Esophagus muscularis mucosa (tissue), 4 donors: ENCODE data around the gene C10orf71. TPM values are rescaled to one million over a fixed set of nuclear protein-coding genes. Genes with fewer than 3 reads are reported as not detected.
A peak's percentile ranks its signal among the peaks of the same experiment; 100 is the strongest.

Experiments
- DNase-seq: peaks from one replicate; pipeline ENCODE4 v3.0.0-alpha.2; 2017; ENCODE audit errors: extremely low spot score
- H3K27ac ChIP-seq, 4 donors: fragments of 200-600 bp; sonication (generic); replicated peaks in 1 of 4; 1 replicate in 3 of 4; 2 replicates in 1 of 4; pipeline ENCODE4 v1.5.1; 2016 to 2019; ENCODE audit warnings: mild to moderate bottlenecking in 1 of 4
- H3K27me3 ChIP-seq, 4 donors: fragments of 200-600 bp; sonication (generic); one replicate each; pipeline versions ENCODE4 v1.5.1 to v1.6.0; 2016 to 2019
- H3K36me3 ChIP-seq, 4 donors: fragments of 200-600 bp; sonication (generic); one replicate each; pipeline ENCODE4 v1.5.1; 2016 to 2019
- H3K4me1 ChIP-seq, 4 donors: fragments of 200-600 bp; sonication (generic); one replicate each; pipeline ENCODE4 v1.5.1; 2016 to 2019
- H3K4me3 ChIP-seq, 4 donors: fragments of 200-600 bp; sonication (generic); 1 replicate in 2 of 4; 2 replicates in 2 of 4; pipeline ENCODE4 v1.5.1; 2016 to 2019; ENCODE audit warnings: mild to moderate bottlenecking in 4 of 4, moderate library complexity in 1 of 4
- H3K9me3 ChIP-seq, 4 donors: fragments of 200-600 bp; sonication (generic); 1 replicate in 3 of 4; 2 replicates in 1 of 4; pipeline ENCODE4 v1.5.1; 2016 to 2019
- EP300 ChIP-seq: sonication (generic); formaldehyde crosslinking; IDR thresholded peaks from one replicate; pipeline ENCODE4 v1.6.1; 2017; ENCODE audit warnings: antibody characterized with exemption
- POLR2A ChIP-seq: fragments of 450-650 bp; IDR thresholded peaks from one replicate; pipeline ENCODE4 v1.6.1; 2017; ENCODE audit warnings: antibody characterized with exemption, moderate library complexity, mild to moderate bottlenecking, low read depth
- POLR2AphosphoS5 ChIP-seq, 2 donors: sonication (generic); formaldehyde crosslinking; IDR thresholded peaks; one replicate each; pipeline ENCODE4 v1.6.1; 2017; ENCODE audit warnings: antibody characterized with exemption in 2 of 2
- WGBS: methylation state at CpG from one replicate; pipeline ENCODE4 v1.1.5; 2018; 5-methylcytosine and 5-hydroxymethylcytosine counted together
- intact Hi-C: fragments of 100-400 bp; cut with DNase I; formaldehyde crosslinking; loops from one replicate; pipeline ENCODE4 v1.15.1; 2023
- total RNA-seq, 4 donors: library from RNA; depleted of rRNA; stranded (reverse); fragments of >200 nt; gene quantifications; one replicate each; pipeline versions ENCODE4 v1.1.0 to v1.2.1, GENCODE V29; 2016
- TF ChIP-seq, protein P1 (sequence below), 3 experiments: fragments of 200-600 bp in 2 of 3; fragments of 450-650 bp in 1 of 3; sonication (generic) in 2 of 3; IDR thresholded peaks; one replicate each; pipeline ENCODE4 v1.5.1; 2017 to 2019; ENCODE audit warnings: antibody characterized with exemption in 3 of 3, mild to moderate bottlenecking in 2 of 3, moderate library complexity in 1 of 3

Gene C10orf71
- total RNA-seq, 4 donors from 2014 or later = 0.06 to 0.42 TPM; not detected in 2

DNA sequence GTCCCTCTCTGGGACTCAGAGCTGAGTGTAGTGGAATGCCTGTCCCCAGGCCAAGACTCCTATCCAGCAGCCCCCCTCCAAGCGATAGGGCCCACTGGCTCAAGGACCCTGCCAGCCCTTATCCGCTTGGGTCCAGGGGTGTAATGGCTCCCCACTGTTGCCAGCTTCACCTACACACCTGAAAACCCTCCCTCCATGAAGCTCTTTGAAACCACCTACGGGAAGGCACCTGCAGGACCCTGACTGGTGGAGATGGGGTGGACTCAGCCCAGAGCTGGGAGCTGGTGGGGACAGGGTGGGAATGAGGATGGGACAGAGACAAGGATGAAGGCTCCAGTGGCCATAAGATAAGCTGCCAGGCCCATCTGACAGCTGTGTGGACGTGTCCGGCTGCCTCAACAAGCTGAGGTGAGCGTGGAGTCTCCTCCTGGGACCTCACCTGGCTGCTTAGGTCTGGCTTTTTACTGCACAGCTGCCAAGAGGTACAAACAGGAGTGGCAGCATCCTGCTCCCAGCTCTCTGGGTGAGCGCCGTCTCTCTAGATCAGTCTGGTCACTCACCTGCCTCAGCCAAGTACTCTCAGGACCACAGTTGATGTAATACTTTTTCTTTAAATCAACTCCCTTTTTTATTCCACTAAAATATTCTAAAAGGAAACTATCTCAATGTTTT is 55.1 kb downstream of the C10orf71 start:
- peaks cover 0 to 13% (median 0%) of the 10 kb centered on the region in 4 donors for H3K27me3 ChIP-seq

DNA sequence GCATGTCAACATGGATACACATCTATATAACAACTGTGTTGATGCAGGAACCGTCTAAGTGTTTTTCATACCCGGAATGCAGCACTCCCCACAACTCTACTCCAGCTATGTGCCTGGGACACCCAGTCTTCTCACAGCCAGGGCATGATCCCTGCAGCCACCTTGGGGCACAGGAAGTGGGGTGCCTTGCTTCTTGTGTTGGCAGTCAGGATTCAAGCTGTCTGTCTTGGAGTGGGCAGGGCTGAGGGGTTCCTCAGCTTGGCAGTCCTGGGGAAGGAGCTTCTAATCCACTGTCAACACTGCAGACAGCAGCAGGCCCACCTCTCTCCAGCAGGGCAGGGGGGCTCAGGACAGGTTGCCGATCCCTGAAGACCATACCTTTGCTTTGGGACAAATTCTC is 55.6 kb downstream of the C10orf71 start:
- WGBS = 87% methylated on average over 3 of the region's 3 CpGs
- Histone ChIP-seq H3K36me3 (no peaks in the 10 kb centered on the region), H3K4me3 (no peak overlapping the region), H3K27ac (no peak overlapping the region), H3K27me3 (peaks cover 0 to 13% (median 0%) of the 10 kb centered on the region in 4 donors), H3K9me3 (peaks cover 0 to 22% (median 18%) of the 10 kb centered on the region in 4 donors), H3K4me1 (no peaks in the 10 kb centered on the region)
- intact Hi-C loops = no loop called here
- TF ChIP-seq, protein P1, sequence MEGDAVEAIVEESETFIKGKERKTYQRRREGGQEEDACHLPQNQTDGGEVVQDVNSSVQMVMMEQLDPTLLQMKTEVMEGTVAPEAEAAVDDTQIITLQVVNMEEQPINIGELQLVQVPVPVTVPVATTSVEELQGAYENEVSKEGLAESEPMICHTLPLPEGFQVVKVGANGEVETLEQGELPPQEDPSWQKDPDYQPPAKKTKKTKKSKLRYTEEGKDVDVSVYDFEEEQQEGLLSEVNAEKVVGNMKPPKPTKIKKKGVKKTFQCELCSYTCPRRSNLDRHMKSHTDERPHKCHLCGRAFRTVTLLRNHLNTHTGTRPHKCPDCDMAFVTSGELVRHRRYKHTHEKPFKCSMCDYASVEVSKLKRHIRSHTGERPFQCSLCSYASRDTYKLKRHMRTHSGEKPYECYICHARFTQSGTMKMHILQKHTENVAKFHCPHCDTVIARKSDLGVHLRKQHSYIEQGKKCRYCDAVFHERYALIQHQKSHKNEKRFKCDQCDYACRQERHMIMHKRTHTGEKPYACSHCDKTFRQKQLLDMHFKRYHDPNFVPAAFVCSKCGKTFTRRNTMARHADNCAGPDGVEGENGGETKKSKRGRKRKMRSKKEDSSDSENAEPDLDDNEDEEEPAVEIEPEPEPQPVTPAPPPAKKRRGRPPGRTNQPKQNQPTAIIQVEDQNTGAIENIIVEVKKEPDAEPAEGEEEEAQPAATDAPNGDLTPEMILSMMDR (IDR thresholded peaks at IDR 0.05) = no peak
- no peak for TF ChIP-seq POLR2A
- TF ChIP-seq POLR2AphosphoS5 (IDR thresholded peaks at IDR 0.05) = no peak
- TF ChIP-seq EP300 = no peak
- peak; percentile 79 for DNase-seq

More for the DNA sequence above, 55.1 kb downstream of the C10orf71 start:
- peak; percentile 62 for DNase-seq
- intact Hi-C loops = no loop called here
- Histone ChIP-seq H3K27ac (no peak overlapping the region), H3K36me3 (no peaks in the 10 kb centered on the region), H3K4me3 (no peak overlapping the region), H3K4me1 (no peaks in the 10 kb centered on the region), H3K9me3 (peaks cover 0 to 27% (median 19%) of the 10 kb centered on the region in 4 donors)
- 88% methylated on average over 8 of the region's 8 CpGs for WGBS
- no peak for TF ChIP-seq POLR2AphosphoS5 (IDR thresholded peaks at IDR 0.05)
- TF ChIP-seq, protein P1 (IDR thresholded peaks at IDR 0.05) = no peak

DNA sequence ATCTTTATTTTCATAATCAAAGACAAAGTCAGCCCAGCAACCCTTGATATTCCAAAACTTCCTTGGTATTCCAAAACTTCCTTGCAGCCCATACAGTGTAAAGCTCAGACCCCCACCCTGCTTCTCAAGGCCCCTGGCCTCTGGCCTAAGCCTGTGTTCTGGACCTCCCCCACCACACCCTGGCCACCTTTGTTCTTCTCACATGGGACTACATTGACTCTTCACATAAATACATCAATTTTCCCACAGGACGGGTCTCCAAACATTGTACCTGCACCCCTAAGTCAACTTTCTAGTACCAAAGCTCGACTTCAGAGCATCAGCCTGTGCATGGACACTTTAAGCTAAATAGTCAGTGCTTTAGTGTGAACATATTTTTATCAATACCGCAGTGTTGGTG is 56.3 kb downstream of the C10orf71 start:
- Histone ChIP-seq H3K4me3 (no peak overlapping the region), H3K27me3 (peaks cover 0 to 13% (median 0%) of the 10 kb centered on the region in 4 donors), H3K9me3 (peaks cover 0 to 16% (median 13%) of the 10 kb centered on the region in 4 donors), H3K4me1 (peaks cover under 1 to 6% (median 5%) of the 10 kb centered on the region in 4 donors), H3K36me3 (no peaks in the 10 kb centered on the region), H3K27ac (no peak overlapping the region)
- TF ChIP-seq POLR2A = no peak
- TF ChIP-seq, protein P1 (IDR thresholded peaks at IDR 0.05) = no peak
- no peak for TF ChIP-seq POLR2AphosphoS5 (IDR thresholded peaks at IDR 0.05)
- no peak for TF ChIP-seq EP300
- intact Hi-C loops = no loop called here
- 82% methylated on average over 3 of the region's 3 CpGs for WGBS
- peak; percentile 89 for DNase-seq

DNA sequence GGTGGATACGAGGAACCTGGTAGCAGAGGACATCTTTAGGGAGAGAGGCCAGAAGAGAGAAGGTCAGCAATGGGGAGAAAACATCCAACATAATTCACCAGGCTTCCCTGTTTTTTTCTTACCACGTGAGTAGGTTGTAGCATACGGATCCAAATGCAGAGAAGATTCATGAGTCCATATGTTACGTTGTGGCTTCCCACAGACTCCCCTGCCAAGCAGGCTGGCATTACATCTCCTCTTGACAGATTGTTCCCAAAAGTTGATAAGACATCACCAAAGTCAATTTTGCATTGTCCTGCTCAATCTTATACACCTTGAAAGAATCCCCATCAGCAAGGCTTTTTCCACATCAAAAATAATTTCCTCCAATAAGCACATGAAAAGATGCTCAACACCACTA is 57.2 kb downstream of the C10orf71 start:
- 89% methylated on average over 4 of the region's 4 CpGs for WGBS
- Histone ChIP-seq H3K4me1 (peaks cover 6 to 13% (median 10%) of the 10 kb centered on the region in 4 donors), H3K9me3 (peaks cover 0 to 6% (median 4%) of the 10 kb centered on the region in 4 donors), H3K4me3 (no peak overlapping the region), H3K27me3 (peaks cover 0 to 4% (median 0%) of the 10 kb centered on the region in 4 donors), H3K27ac (no peak overlapping the region), H3K36me3 (no peaks in the 10 kb centered on the region)
- no peak for TF ChIP-seq POLR2A
- TF ChIP-seq, protein P1 (IDR thresholded peaks at IDR 0.05) = no peak
- TF ChIP-seq EP300 = no peak
- TF ChIP-seq POLR2AphosphoS5 (IDR thresholded peaks at IDR 0.05) = no peak
- no peak for DNase-seq
- intact Hi-C loops = no loop called here
